DMS53 treated with DMSO at 0.1 percent for 48 hours (cell line): ENCODE data around the gene ALOX5AP.

Experiments used
- DNase-seq: peaks from one replicate; lab custom pipeline; 2025; ENCODE audit not compliant: unreplicated experiment; lab: John Stamatoyannopoulos, UW

ALOX5AP gene

GRCh38 chr13:30735025-30735871, at the start of gene ALOX5AP:
TSS of gene ALOX5AP (plus strand) at chr13:30735543. CDS start at chr13:30735606, 63 bp downstream.
- DNase-seq = no peak

DNA sequence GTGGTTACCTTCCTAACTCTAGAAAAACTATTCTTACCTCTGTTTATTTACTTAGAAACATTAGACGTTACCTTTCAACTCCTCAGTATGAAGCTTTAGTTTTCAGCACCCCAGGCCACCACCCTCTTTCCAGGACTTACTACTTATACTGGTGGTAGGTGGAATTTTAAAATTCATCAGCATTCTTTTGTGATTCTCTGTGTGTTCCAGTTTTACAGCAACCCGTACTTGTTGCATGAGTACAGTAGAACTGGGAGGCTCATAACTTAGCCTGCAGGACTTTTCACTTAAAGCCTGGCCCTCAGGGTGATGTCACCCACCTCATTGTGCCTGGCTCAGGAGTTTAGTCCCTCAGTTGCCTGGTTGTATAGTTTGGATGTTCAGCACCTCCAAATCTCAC, 49.4 kb upstream of the ALOX5AP start:
- DNase-seq = peak; percentile 7

GRCh38 chr13:30687601-30688000, 47.7 kb upstream of the ALOX5AP start:
- no peak for DNase-seq

GRCh38 chr13:30689752-30690151, 45.6 kb upstream of the ALOX5AP start:
- no peak for DNase-seq

DNA sequence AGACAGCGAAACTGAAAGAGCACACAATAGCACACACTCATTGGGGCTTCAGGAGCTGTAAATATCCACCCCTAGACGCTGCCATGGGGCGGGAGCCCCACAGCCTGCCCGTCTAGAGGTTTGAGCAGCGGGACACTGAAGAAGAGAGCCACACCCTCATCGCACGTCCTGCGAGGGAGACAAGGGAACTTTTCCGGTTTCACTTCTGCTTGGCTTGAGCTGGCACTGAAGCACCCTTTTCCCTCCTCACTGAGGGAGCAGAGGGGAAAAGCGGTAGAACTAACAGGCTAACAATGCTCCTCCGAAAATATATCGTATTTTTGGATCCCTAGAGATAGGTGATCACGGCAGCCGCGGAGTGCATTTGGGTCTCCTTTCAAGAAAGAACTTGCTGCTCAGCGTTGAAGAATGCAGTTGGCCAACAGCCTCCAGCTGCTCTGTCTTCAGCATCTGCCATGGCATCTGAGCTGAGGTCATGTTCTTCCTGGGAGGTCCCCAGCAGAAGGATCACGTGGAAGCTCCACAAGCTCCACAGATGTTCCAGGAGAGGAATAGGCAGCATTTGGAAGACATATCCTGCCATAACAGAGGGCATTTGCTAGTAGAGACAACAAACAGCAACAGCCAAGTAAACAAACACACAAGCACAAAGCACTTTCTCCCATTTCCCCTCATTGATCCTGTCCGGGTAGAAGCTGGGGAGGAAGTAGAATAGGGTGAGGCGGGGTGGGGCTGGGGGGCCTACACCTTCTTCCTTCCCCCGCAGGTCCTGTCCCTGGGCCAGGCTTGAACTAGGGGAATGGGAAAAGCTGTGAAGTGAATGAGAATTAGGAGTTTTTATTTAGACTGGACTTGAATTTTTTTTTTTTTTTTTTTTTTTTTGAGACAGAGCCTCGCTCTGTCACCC, 44.8 kb upstream of the ALOX5AP start:
- peak; percentile 76 for DNase-seq

DNA sequence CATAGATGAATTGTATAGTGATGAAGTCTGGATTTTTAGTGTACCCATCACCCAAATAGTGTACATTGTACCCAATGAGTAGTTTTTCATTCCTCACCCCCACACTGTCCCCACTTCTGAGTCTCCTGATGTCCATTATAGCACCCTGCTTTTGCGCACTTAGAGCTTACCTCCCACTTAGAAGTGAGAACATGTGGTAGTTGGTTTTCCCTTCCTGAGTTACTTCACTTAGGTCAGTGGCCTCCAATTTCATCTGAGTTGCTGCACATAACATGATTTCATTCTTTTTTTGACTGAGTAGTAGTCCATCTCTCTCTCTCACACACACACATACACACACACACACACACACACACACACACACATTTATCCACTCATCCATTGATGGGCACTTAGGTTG, 43.2 kb upstream of the ALOX5AP start:
- no peak for DNase-seq

- DNase-seq = no peak
Observed at GRCh38 chr13:30696278-30697176, 38.8 kb upstream of the ALOX5AP start.

GRCh38 chr13:30697177-30697953, 38.0 kb upstream of the ALOX5AP start:
- no peak for DNase-seq

DNA sequence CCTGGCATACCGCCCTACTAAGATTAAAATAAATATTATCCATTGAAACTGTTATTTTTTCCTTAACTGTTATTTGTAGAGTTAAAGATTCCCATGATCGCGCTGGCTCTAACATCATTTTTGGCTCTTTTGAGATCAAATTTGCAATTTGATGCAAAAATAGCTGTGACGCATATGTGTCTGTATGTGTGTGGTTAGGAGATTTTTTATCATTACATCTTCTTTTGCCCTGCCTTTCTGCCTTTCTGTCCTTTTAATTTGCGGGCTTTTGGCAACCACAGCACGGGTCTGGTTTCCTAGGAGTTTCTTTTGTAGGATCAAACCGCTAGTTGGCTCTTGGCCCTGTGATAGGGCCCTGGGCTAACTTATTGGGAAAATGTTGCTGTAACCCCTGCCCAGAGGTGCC, 37.3 kb upstream of the ALOX5AP start:
- DNase-seq = no peak

GRCh38 chr13:30698488-30699005, 36.8 kb upstream of the ALOX5AP start:
- DNase-seq = no peak

DNA sequence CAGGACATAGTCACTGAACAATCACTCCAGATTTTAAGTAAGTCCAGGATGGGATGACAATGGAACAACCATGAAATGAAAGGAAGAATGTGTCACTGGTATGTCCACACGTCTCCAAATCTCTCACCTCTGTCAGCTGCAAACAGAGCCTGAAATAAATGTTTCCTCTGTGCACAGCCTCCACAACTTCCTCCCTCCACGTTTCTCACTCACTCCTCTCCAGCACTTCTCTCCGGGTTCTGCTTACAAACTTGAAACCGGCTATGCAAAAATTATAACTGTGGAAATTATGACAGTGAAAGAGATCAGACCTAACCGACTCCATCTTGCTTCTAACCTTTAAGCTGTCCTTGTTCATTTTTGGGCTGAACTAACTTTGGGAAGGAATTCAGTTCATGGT, 35.0 kb upstream of the ALOX5AP start:
- DNase-seq = no peak

GRCh38 chr13:30702006-30702405, 33.3 kb upstream of the ALOX5AP start:
- DNase-seq = no peak

GRCh38 chr13:30704596-30704995, 30.7 kb upstream of the ALOX5AP start:
- no peak for DNase-seq

DNA sequence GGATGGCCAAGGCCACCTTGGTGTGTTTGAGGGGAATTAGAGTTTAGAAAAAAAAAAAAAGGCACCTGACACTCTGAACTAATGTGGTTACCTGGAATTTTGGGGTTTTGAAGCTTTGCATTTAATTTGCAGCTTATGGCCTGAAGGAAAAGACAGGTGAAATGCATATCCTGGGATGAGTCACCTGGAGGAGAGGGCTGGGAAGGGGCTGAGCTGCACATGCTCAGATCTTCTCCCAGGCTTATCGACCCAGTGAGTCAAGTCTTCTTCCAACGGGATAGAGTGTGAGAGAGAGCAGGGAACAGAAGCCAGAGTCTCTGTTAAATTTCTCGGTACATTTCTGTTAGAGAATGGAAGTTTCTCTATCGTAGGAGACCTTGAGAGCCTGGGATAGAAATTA, 29.7 kb upstream of the ALOX5AP start:
- DNase-seq = peak; percentile 16

- no peak for DNase-seq
Observed at GRCh38 chr13:30708541-30708940, 26.8 kb upstream of the ALOX5AP start.

GRCh38 chr13:30710442-30710841, 24.9 kb upstream of the ALOX5AP start:
- no peak for DNase-seq

GRCh38 chr13:30711375-30711774, 24.0 kb upstream of the ALOX5AP start:
- DNase-seq = no peak

DNA sequence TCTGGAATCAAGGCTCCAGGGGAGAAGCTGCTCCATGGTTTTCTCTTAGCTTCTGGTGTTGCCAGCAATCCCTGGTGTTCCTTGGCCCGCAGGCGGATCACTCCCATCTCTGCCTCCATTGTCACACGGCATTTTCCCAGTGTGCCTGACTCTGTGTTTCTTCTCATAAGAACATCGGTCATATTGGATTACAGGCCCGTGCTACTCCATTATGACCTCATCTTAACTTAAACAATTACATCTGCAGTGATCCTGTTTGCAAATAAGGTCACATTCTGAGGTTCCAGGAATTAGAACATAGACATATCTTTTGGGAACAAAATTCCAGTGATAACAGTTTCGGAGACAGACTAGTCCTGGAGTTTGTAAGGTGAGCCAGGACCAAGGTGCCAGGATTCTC, 23.5 kb upstream of the ALOX5AP start:
- no peak for DNase-seq

DNA sequence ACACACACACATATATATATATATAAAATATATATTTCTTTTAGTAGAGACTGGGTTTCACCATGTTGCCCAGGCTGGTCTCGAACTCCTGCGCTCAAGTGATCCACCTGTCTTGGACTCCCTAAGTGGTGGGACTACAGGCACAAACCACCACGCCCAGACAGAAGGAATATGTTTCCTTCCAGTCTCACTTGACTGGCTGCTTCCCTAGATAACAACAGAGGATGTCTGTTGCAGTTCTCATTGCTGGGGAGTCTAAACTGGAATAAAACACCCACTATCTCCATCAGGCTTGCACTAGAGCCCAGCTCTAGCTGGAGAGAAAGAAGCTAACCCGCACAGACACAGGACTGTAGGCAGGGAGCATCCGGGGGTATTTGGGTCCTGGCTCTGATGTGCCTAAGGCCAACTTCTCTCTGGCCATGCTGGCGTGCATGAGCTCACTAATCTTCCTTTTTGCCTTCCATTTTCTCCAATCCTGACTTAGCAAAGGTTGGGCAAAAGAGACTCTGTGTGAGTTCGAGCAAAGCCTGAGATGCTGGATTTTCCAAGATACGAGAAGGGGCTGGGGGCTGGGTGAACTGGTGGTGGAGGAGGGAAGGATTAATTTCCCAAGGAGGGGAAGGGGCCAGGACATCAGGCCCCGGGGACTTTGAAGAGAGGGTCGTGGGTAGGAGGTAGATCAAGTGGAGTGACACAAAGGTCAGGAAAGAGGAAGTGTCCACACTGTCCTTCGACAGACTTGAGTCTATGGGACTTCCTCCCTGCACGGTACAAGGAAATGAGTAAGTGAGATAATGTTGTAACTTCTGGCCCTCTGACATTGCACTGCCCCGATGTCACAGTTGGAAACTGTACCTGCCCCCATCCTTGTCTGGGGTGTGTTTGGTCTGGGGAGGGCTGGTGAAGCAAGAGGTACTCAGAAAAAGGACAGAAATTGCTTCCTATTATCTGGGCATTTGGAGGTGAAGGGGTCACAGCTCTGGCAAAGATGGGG, 22.5 kb upstream of the ALOX5AP start:
- DNase-seq = no peak
